GDM1 (cell line): ENCODE data around the gene PPP4R3A.
"Not testable (repeated sequence)": the region's sequence is repeated elsewhere in the genome, so short reads cannot be mapped to it uniquely, and the experiment has no call there.

Experiments
- DNase-seq: peaks from one replicate; lab custom pipeline; 2025; lab: John Stamatoyannopoulos, UW

Gene PPP4R3A

DNA sequence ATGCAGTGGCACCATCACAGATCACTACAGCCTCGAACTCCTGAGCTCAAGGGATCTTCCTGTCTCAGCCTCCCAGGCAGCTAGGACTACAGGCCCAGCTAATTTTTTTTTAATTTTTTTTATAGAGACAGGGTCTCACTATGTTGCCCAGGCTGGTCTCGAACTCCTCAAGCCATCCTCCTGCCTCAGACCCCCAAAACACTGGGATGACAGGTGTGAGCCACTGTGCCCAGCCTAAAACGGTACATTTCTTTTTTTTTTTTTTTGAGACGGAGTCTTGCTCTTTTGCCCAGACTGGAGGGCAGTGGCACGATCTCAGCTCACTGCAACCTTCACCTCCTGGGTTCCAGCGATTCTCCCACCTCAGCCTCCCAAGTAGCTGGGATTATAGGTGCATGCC, 100.9 kb downstream of the PPP4R3A start:
- not testable (repeated sequence) for DNase-seq
